Measurements from ENCODE around the gene F10.

F10 gene

DNA sequence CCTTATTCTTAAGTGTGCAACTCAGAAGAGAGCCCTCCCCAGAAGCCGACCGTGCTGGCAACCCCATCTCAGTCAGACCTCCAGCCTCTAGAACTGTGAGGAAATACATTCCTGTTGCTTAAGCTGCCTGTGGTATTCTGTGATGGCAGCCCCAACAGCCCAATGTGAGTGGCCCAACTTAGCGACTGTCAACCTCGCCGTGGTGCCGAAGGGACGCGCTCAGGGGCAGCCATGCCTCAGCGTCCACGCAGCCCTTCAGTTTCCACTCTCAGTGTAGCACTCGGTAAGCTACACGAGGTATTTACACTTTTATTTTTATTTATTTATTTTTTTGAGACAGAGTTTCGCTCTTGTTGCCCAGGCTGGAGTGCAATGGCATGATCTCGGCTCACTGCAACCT, 54.2 kb downstream of the F10 start:
- DNase-seq: no peak

- no peak for DNase-seq
These were observed 55.7 kb downstream of the F10 start for GRCh38 chr13:113178070-113178895.

GRCh38 chr13:113178896-113179167, 56.2 kb downstream of the F10 start:
- no peak for DNase-seq

- DNase-seq: peak; percentile 73
These were observed 57.0 kb downstream of the F10 start for GRCh38 chr13:113179374-113180230.

DNA sequence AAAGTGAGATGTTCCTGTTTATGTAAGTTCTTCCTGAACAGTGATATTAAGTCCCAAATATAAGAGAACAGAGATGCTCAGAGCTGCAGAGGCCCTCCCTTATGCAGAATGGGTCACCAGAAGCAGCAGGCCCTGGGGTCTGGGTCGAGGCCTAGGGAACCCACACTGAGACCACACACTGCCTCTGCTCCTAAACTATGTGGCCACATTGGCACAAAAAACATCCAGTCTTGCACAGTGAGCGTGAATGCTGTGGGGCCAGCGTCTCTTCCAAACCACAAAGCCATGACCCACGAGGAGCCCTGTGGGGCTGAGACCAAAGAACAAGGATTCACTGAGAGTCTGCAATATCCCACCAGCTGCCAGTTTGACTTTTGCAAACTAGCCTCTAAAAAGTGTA, 59.4 kb downstream of the F10 start:
- DNase-seq: no peak

GRCh38 chr13:113183450-113184129, 61.0 kb downstream of the F10 start:
- DNase-seq: no peak

- peak; percentile 76 for DNase-seq
These were observed 62.2 kb downstream of the F10 start for GRCh38 chr13:113184568-113185440.

DNA sequence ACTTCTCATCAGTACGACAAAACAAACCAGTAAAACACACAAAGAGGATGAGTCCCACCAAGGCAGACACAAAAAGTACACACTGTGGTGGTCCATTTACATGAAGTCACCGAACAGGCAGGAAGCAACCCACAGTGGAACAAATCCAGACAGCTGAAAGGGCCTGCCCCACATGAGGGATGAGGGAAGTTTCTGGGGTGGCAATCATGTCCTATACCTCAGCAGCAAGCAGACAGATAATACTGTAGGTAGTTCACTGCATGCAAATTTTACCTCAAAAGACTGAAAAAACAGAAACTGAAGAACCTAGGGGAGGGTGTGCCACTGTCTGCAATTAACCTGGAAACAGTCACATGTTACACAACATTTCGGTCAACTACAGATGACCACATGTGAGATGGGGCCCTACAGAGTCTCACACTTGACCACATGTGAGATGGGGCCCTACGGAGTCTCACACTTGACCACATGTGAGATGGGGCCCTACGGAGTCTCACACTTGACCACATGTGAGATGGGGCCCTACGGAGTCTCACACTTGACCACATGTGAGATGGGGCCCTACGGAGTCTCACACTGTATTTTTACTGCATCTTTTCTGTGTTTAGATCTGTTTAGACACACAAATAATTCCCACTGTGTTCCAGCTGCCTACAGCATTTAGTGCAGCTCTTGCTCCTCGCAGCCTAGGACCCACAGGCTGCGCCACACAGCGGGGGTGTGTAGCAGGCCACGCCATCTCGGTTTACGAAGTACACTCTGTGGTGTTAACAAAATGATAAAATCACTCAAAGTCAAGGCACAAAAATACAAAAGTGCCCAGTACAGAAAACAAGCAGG, 63.7 kb downstream of the F10 start:
- peak; percentile 71 for DNase-seq

DNA sequence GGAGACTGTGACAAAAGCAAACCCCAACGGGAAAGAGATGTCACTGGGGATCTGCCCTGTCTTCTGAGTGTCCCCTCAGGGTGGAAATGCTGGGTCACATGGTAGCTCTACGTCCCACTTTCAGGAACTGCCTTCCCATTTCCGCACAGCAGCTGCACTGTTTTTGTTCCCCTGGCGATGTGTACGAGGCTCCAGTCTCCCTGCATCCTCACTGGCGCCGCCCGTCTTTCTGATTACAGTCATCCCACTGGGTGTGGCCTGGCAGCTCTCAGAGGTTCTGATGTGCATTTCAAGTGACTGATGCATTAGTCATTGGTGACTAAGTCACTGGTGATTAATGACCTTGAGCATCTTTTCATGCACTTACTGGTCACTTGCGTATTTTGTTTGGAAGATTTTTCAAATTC, 64.7 kb downstream of the F10 start:
- peak; percentile 87 for DNase-seq

DNA sequence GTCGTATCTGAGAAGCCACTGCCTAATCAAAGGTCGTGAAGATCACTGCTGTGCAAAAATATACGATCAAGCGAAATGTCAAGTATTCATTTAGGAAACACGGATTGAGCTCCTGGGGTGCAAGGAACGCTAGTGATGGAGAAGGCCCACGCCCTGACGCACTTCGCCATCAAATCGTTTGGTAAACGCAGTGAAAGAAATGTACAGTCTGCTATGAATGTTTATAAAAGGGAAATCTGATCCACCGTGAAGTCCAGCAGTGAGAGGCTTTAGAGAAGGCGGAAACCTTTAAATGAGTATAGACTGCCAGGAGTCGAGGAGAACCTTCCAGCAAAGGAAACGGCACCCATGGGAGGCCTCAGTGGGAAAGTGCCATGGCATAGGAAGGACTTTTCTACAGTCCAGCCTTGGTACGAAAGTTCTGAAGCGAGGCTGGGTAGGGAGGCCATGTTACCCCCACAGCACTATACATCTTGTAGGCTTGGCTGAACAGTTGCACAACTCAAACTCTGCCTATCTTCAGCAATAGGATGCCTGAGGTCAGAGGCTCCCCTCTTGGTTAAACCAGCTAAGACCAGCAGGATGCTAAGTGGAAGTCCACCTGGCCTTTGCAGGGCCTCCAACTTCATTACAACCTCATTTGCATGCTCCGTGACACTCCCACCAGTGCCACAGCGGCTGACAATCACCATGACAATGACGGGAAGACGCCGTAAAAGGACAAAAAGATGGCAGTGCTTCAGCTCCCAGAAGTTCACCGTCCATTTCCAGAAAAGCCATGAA, 65.5 kb downstream of the F10 start:
- no peak for DNase-seq

DNA sequence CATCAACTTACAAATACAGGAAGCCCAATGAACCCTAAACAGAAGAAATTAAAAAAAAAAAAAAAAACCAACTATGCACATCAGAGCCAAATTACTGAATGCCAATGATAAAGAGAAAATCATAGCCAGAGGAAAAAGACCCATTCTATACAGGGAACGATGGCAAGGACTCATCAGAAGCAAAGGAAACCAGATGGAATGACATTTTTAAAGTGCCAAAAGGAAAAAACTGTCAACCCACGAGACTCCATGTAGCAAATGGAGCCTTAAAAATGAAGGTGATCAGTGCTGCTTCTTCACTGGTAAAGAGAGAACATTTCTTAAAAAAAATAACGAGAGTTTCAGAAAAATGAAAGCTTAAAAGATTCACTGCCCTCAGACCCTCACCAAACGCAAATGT, 67.6 kb downstream of the F10 start:
- no peak for DNase-seq

DNA sequence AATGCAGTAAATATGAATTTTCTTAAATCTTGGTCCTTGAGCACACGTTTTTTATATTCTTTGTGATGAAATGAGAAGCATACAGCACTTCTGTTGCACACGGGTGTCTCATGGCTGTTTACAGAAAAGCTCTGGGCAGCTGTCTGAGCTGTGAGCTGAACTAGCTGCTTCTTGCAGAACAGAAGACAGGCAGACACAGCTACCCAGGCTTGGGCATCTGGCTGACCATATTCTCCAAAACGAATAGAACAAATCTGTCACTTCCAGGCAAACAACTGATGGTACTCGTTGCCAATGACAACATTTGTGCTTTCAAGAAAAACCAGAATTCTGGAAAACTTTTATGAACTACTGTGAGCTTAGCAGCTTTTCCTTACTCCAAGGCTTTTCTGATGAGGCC, 69.7 kb downstream of the F10 start:
- DNase-seq: no peak

GRCh38 chr13:113192902-113193301, 70.3 kb downstream of the F10 start:
- no peak for DNase-seq

- DNase-seq: no peak
These were observed 72.8 kb downstream of the F10 start for GRCh38 chr13:113195360-113195759.

- DNase-seq: no peak
These were observed 74.6 kb downstream of the F10 start for GRCh38 chr13:113196970-113197737.

Data from activated effector memory CD4-positive, alpha-beta T cell treated with anti-CD3 and anti-CD28 coated beads, Interleukin-2, amount 50 U/mL, for 16 hours (primary cell).